ENCODE measurements around the gene HIVEP1. TPM values are rescaled to one million over a fixed set of nuclear protein-coding genes. Genes with fewer than 3 reads are reported as not detected.

Gene HIVEP1
- total RNA-seq, 1 experiment from 2014 or later = 8.3 TPM

- no peak for DNase-seq (ENCODE audit: low read depth)
These were observed 35.8 kb downstream of the HIVEP1 start for GRCh38 chr6:12047792-12048432.

- no peak for DNase-seq (ENCODE audit: low read depth)
These were observed 36.5 kb downstream of the HIVEP1 start for GRCh38 chr6:12048609-12049008.

- DNase-seq (ENCODE audit: low read depth) = no peak
These were observed 37.1 kb downstream of the HIVEP1 start for GRCh38 chr6:12049165-12049564.

GRCh38 chr6:12051861-12052368, 39.8 kb downstream of the HIVEP1 start:
- DNase-seq (ENCODE audit: low read depth) = no peak

DNA sequence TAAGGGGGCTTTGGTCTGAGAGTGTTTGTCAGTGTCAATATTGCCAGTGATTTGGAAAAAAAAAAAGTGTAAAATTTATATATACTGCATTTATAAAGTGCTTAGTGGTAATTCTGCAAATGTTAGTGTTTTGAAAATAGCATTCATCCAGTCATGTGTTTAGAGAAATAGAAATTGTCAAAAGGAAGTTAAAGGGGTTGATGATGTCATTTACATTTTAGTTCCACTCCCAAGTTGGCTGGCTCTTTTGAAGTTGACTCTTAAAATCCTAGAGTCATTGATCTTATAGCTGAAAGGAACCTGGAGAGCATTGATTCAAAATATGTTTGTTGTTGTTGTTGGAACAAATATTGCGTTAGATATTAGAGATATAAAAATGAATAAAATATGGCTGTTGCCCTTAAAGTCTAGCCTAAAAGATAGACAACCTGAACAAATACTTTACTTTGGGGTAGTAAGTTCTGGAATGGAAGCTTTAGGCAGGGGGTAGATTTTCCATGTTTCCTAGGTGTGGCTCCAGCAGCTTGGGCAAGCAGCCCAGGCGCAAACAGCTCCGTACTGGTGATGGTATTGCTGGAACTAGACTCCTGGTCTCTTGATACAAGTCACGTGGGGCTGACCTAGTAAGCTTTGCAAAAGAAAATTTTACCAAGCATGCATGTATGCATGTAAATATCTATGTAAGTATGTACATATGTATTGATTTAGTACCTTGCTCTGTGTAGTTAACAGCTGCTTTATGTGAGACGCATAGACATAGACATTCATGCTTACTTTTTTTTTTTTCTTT, 46.3 kb downstream of the HIVEP1 start:
- DNase-seq (ENCODE audit: low read depth) = no peak

DNA sequence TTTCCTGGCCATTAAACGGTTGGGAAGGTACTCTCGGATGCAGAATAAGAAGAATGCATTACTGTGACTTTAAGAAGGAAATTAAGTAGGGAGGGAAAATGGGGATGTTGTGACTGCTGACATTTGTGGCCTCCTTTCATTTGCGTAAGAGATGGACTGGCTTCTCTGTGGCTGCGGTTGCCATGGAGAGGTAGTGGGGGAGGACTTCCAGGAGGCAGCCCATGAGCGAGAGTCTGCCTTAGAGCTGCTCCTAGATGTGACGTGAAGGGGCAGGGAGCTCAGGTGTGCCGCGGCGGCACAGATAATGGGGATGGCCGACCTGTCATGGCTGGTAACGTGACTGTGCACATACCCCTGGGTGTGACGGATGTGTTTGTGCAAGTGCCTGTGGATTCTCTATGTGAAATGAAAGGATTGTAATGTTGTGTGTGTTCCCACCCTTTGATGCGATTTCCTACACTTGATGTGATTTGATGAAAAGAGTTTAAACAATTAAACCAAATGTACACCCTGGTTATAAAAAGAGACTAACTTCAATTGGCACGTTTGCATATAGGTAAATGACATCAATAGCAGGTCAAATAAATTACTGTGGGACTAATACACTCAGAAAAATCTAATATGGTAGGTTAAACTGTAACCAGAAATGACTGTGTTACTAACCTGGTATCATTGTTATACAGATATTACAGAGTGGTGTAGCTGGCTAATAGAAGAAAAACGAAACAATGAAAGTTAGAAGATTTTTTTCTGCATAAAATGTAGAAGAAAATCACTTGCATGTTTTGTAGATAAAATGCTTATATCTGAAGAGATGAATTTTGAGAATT, 48.9 kb downstream of the HIVEP1 start:
- no peak for DNase-seq (ENCODE audit: low read depth)

GRCh38 chr6:12062605-12063004, 50.5 kb downstream of the HIVEP1 start:
- DNase-seq (ENCODE audit: low read depth) = no peak

DNA sequence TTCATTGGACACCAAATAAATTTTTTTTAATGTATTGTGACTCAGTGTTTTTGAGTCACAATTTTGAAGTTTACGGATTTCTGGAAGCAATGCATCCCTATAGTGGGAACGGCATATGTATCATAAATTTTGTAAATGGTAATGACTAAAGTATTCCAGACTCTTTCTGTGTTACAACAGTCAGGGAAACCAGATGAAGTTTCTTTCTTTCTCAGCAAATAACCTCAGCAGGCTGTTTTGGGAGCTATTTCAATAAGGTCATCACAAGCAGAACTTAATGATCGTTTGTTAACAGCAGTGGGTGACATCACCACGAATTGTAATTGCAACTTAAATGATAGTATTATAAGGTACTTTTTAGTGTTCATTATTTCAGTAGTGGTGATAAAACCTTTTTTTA, 52.0 kb downstream of the HIVEP1 start:
- DNase-seq (ENCODE audit: low read depth) = no peak

- no peak for DNase-seq (ENCODE audit: low read depth)
These were observed 52.5 kb downstream of the HIVEP1 start for GRCh38 chr6:12064538-12065071.

- DNase-seq (ENCODE audit: low read depth) = no peak
These were observed 53.4 kb downstream of the HIVEP1 start for GRCh38 chr6:12065321-12066140.

DNA sequence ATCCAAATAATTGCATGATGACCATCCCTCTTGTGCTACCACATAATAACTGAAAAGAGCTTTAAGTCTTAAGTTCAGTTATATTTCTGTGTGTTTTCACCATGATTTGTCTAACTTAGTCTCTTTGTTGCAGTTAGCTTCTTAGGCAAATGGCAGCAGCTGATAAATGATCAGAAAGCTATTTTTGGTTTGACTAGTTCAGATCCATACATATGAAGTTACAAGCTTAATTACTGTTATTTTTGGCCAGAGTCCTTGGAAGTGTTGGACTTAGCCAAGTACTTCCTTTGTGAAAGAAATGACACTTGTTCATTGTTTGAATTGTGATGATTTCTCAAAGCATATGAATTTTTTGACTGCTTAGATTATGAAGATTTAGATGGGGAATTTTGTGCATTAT, 54.2 kb downstream of the HIVEP1 start:
- DNase-seq (ENCODE audit: low read depth) = no peak

DNA sequence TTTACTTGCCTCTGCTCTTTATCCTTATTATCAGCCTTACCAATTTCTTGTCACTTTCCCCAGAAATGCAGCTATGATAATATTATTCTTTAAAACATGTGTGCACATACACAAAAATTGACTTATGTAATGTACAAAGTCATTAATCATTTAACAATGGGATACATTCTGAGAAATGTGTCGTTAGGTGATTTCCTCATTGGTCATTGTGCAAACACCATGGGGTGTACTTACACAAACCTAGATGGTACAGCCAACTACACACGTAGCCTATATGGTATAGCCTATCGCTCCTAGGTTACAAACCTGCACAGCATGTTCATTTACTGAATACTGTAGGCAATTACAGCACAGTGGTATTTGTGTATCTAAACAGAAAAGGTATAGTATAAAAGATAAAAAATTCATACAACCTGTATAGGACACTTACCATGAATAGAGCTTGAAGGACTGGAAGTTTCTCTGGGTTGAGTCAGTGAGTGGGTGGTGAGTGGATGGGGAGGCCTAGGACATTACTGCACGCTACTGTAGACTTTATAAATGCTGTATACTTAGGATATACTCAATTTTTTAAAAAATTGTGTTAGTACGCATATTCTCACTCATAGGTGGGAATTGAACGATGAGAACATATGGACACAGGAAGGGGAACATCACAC, 56.9 kb downstream of the HIVEP1 start:
- no peak for DNase-seq (ENCODE audit: low read depth)

- DNase-seq (ENCODE audit: low read depth) = no peak
These were observed 57.9 kb downstream of the HIVEP1 start for GRCh38 chr6:12069891-12070529.

DNA sequence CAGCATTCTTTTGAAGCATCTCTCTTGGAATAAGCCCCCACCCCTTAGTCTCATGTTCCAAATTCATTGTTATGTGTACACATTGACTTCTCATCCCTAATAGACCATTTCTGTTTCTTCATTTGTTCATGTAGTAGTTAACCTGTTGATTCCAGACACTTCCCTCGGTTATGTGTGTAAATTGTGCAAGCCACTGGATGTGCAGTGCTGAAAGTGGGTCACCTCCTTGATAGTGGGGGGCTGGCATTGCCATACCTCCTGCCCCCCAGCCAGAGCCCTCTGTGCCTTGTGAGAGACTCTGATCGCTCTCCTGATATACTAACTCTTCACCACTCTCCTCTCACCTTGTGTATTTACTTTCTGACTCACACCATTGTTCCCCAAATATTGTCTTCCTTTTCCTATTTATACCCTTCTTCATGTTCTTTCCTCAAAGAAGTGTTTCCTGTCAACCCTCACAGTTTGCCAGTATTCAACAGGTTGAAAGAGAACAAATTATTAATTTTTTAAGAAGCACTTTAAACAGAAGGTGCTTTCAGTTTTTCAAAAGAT, 59.0 kb downstream of the HIVEP1 start:
- peak; percentile 23 for DNase-seq (ENCODE audit: low read depth)

- DNase-seq (ENCODE audit: low read depth) = no peak
These were observed 63.0 kb downstream of the HIVEP1 start for GRCh38 chr6:12075067-12075563.

- DNase-seq (ENCODE audit: low read depth) = peak; percentile 5
These were observed 65.1 kb downstream of the HIVEP1 start for GRCh38 chr6:12077021-12077710.

- no peak for DNase-seq (ENCODE audit: low read depth)
These were observed 65.9 kb downstream of the HIVEP1 start for GRCh38 chr6:12078014-12078413.

- DNase-seq (ENCODE audit: low read depth) = no peak
These were observed 69.7 kb downstream of the HIVEP1 start for GRCh38 chr6:12081771-12082170.

GRCh38 chr6:12082368-12082767, 70.3 kb downstream of the HIVEP1 start:
- DNase-seq (ENCODE audit: low read depth) = no peak
